GM21390 (cell line): ENCODE data around the gene CDC42EP1.
"Not testable (repeated sequence)": the region's sequence is repeated elsewhere in the genome, so short reads cannot be mapped to it uniquely, and the experiment has no call there.

Experiments used
- ATAC-seq: cut with Tn5 transposase; IDR thresholded peaks from one replicate; pipeline ENCODE4 v1.9.1; 2021; ENCODE audit not compliant: unreplicated experiment

CDC42EP1 gene

GRCh38 chr22:37559901-37560607 lies at the start of gene CDC42EP1:
Gene CDC42EP1, plus strand, starts transcription at chr22:37560480. Its CDS starts 5,870 bp downstream, at chr22:37566350.
- ATAC-seq: no peak

GRCh38 chr22:37511395-37512104 lies 48.7 kb upstream of the CDC42EP1 start:
- no peak for ATAC-seq

- no peak for ATAC-seq
Measured at GRCh38 chr22:37514526-37515051, 45.7 kb upstream of the CDC42EP1 start.

- ATAC-seq: no peak
Measured at GRCh38 chr22:37515901-37516300, 44.4 kb upstream of the CDC42EP1 start.

- no peak for ATAC-seq
Measured at GRCh38 chr22:37516456-37516855, 43.8 kb upstream of the CDC42EP1 start.

GRCh38 chr22:37517826-37518450 lies 42.3 kb upstream of the CDC42EP1 start:
- no peak for ATAC-seq

- no peak for ATAC-seq
Measured at GRCh38 chr22:37518509-37519267, 41.6 kb upstream of the CDC42EP1 start.

- no peak for ATAC-seq
Measured at GRCh38 chr22:37519268-37520195, 40.7 kb upstream of the CDC42EP1 start, which contains the start of gene CARD10. Gene CARD10, minus strand, starts transcription at chr22:37519415. Its CDS starts 215 bp downstream, at chr22:37519200.

- no peak for ATAC-seq
Measured at GRCh38 chr22:37520776-37521191, 39.5 kb upstream of the CDC42EP1 start.

GRCh38 chr22:37521236-37521739 lies 39.0 kb upstream of the CDC42EP1 start:
- ATAC-seq: no peak

- ATAC-seq: no peak
Measured at GRCh38 chr22:37522482-37522881, 37.8 kb upstream of the CDC42EP1 start.

GRCh38 chr22:37525073-37525745 lies 35.1 kb upstream of the CDC42EP1 start:
- ATAC-seq: no peak

- no peak for ATAC-seq
Measured at GRCh38 chr22:37525746-37526350, 34.4 kb upstream of the CDC42EP1 start.

GRCh38 chr22:37526376-37526775 lies 33.9 kb upstream of the CDC42EP1 start:
- ATAC-seq: no peak

- not testable (repeated sequence) for ATAC-seq
Measured at GRCh38 chr22:37527081-37527752, 33.1 kb upstream of the CDC42EP1 start.

GRCh38 chr22:37527952-37528351 lies 32.3 kb upstream of the CDC42EP1 start:
- ATAC-seq: not testable (repeated sequence)

GRCh38 chr22:37529652-37530345 lies 30.5 kb upstream of the CDC42EP1 start:
- no peak for ATAC-seq
